Prostate gland (tissue), 2 donors: ENCODE measurements around the gene ADAMTSL1. TPM values are rescaled to one million over a fixed set of nuclear protein-coding genes. Genes with fewer than 3 reads are reported as not detected.

ENCODE experiments used
- DNase-seq: peaks from one replicate; pipeline ENCODE4 v3.0.0-alpha.2; 2019; ENCODE audit warnings: low spot score
- H3K27ac ChIP-seq, 2 donors: fragments of 200-600 bp; sonication (generic); 2 replicates each; pipeline ENCODE4 v1.5.1; 2017 to 2019
- H3K27me3 ChIP-seq: fragments of 200-600 bp; sonication (generic); replicated peaks from 2 replicates; pipeline ENCODE4 v1.5.1; 2019; ENCODE audit not compliant: insufficient read depth
- H3K36me3 ChIP-seq, 2 donors: fragments of 200-600 bp; sonication (generic); 1 replicate in 1 of 2; 2 replicates in 1 of 2; pipeline versions ENCODE4 v1.5.1 to v1.8.1; 2017 to 2019
- H3K4me1 ChIP-seq: fragments of 200-600 bp; sonication (generic); replicated peaks from 2 replicates; pipeline ENCODE4 v1.5.1; 2019
- H3K4me3 ChIP-seq, 2 donors: fragments of 200-600 bp; sonication (generic); 2 replicates each; pipeline ENCODE4 v1.5.1; 2017 to 2019
- H3K9me3 ChIP-seq: fragments of 200-600 bp; sonication (generic); 2 replicates; pipeline ENCODE4 v1.5.1; 2017
- CTCF ChIP-seq, 4 experiments: fragments of 200-600 bp in 2 of 4; fragments of 450-650 bp in 2 of 4; sonication (generic) in 2 of 4; IDR thresholded peaks; 1 replicate in 3 of 4; 2 replicates in 1 of 4; pipeline ENCODE4 v1.5.1; 2016 to 2019; ENCODE audit warnings: antibody characterized with exemption in 4 of 4, mild to moderate bottlenecking in 2 of 4, moderate library complexity in 2 of 4
- POLR2A ChIP-seq: fragments of 450-650 bp; IDR thresholded peaks from one replicate; pipeline ENCODE4 v1.6.1; 2016; ENCODE audit warnings: antibody characterized with exemption, mild to moderate bottlenecking
- POLR2AphosphoS5 ChIP-seq: sonication (generic); formaldehyde crosslinking; IDR thresholded peaks from one replicate; pipeline ENCODE4 v1.6.1; 2017; ENCODE audit warnings: antibody characterized with exemption
- WGBS: methylation state at CpG from one replicate; pipeline ENCODE4 v1.1.5; 2018; 5-methylcytosine and 5-hydroxymethylcytosine counted together
- intact Hi-C: fragments of 100-400 bp; cut with DNase I; formaldehyde crosslinking; loops from one replicate; pipeline ENCODE4 v1.14.2; 2022
- total RNA-seq, 2 donors: library from RNA; depleted of rRNA; stranded (reverse); fragments of >200 nt; gene quantifications; one replicate each; pipeline ENCODE4 v1.1.0, GENCODE V29; 2016

The ADAMTSL1 gene
- total RNA-seq, 2 donors from 2014 or later = 9.8 to 18.1 TPM

GRCh38 chr9:18811171-18811570, 337.2 kb downstream of the ADAMTSL1 start:
- 89% methylated on average over 1 of the region's 2 CpGs for WGBS
- no peaks in the 10 kb centered on the region for H3K4me1 ChIP-seq

GRCh38 chr9:18819418-18819817, 345.5 kb downstream of the ADAMTSL1 start:
- H3K36me3 ChIP-seq = no peaks in the 10 kb centered on the region
- no peak overlapping the region for H3K27ac ChIP-seq
- no peaks in the 10 kb centered on the region for H3K9me3 ChIP-seq
- no peaks in the 10 kb centered on the region for H3K27me3 ChIP-seq
- no peak for DNase-seq
- no peak overlapping the region for H3K4me3 ChIP-seq
- intact Hi-C loops = no loop called here
- WGBS = 70% methylated on average over 3 of the region's 3 CpGs
- no peaks in the 10 kb centered on the region for H3K4me1 ChIP-seq
- TF ChIP-seq CTCF (IDR thresholded peaks at IDR 0.05) (no peak), POLR2A (no peak), POLR2AphosphoS5 (no peak)

More at GRCh38 chr9:18811171-18811570, 337.2 kb downstream of the ADAMTSL1 start:
- Histone ChIP-seq H3K9me3 (no peaks in the 10 kb centered on the region), H3K27me3 (no peaks in the 10 kb centered on the region), H3K4me3 (no peak overlapping the region), H3K27ac (no peak overlapping the region), H3K36me3 (no peaks in the 10 kb centered on the region)
- DNase-seq = no peak
- TF ChIP-seq CTCF (IDR thresholded peaks at IDR 0.05) (no peak), POLR2A (no peak), POLR2AphosphoS5 (no peak)
- intact Hi-C loops = no loop called here

GRCh38 chr9:18820566-18821095, 346.7 kb downstream of the ADAMTSL1 start:
- WGBS = 92% methylated on average over 3 of the region's 3 CpGs
- Histone ChIP-seq H3K36me3 (no peaks in the 10 kb centered on the region), H3K4me3 (no peak overlapping the region), H3K27ac (no peak overlapping the region), H3K9me3 (no peaks in the 10 kb centered on the region), H3K27me3 (no peaks in the 10 kb centered on the region), H3K4me1 (no peaks in the 10 kb centered on the region)
- TF ChIP-seq CTCF (IDR thresholded peaks at IDR 0.05) (no peak), POLR2AphosphoS5 (no peak), POLR2A (no peak)
- intact Hi-C loops = no loop called here
- DNase-seq = no peak

GRCh38 chr9:18821788-18822187, 347.8 kb downstream of the ADAMTSL1 start:
- Histone ChIP-seq H3K27ac (no peak overlapping the region), H3K9me3 (no peaks in the 10 kb centered on the region), H3K4me1 (no peaks in the 10 kb centered on the region), H3K4me3 (no peak overlapping the region), H3K27me3 (no peaks in the 10 kb centered on the region), H3K36me3 (no peaks in the 10 kb centered on the region)
- TF ChIP-seq CTCF (IDR thresholded peaks at IDR 0.05) (no peak), POLR2AphosphoS5 (no peak), POLR2A (no peak)
- WGBS = 34% methylated on average over 3 of the region's 3 CpGs
- no peak for DNase-seq
- intact Hi-C loops = no loop called here

GRCh38 chr9:18822850-18823249, 348.9 kb downstream of the ADAMTSL1 start:
- 90% methylated on average over 5 of the region's 5 CpGs for WGBS
- no peak overlapping the region for H3K27ac ChIP-seq
- H3K9me3 ChIP-seq = no peaks in the 10 kb centered on the region
- H3K4me3 ChIP-seq = no peak overlapping the region
- DNase-seq = no peak
- TF ChIP-seq POLR2A (no peak), CTCF (IDR thresholded peaks at IDR 0.05) (no peak), POLR2AphosphoS5 (no peak)
- no peaks in the 10 kb centered on the region for H3K36me3 ChIP-seq
- no peaks in the 10 kb centered on the region for H3K4me1 ChIP-seq
- no peaks in the 10 kb centered on the region for H3K27me3 ChIP-seq
- intact Hi-C loops = no loop called here
